ENCODE data around the gene NPAS3. TPM values are rescaled to one million over a fixed set of nuclear protein-coding genes. Genes with fewer than 3 reads are reported as not detected.

NPAS3 gene
- total RNA-seq, 1 experiment from 2014 or later, result 0.35 TPM

GRCh38 chr14:33811721-33812120, 873.0 kb downstream of the NPAS3 start:
- TF ChIP-seq CTCF (IDR thresholded peaks at IDR 0.05; ENCODE audit: unreplicated experiment), result no peak
- H3K4me3 Mint-ChIP-seq (ENCODE audit: unreplicated experiment), result no peak overlapping the region
- CTCF ChIA-PET, result interaction anchor here (1.0 to 1.3 kb wide), 2 partner anchors 37 to 287 kb away, joined by 3 to 5 read pairs; no protein-coding TSS in a partner anchor
- intact Hi-C loops (cut with micrococcal nuclease), result no loop called here
- H3K27ac Mint-ChIP-seq (ENCODE audit: low read depth, unreplicated experiment), result no peak overlapping the region
- peaks cover 7% of the 10 kb centered on the region for H3K4me1 Mint-ChIP-seq (ENCODE audit: insufficient read depth, unreplicated experiment)
- no peak for DNase-seq (ENCODE audit: unreplicated experiment)
- H3K9me3 Mint-ChIP-seq (ENCODE audit: unreplicated experiment), result no peaks in the 10 kb centered on the region
- POLR2A ChIA-PET, result no interaction called here
- no peaks in the 10 kb centered on the region for H3K36me3 Mint-ChIP-seq (ENCODE audit: insufficient read depth, unreplicated experiment)
- H3K27me3 Mint-ChIP-seq (ENCODE audit: insufficient read depth, unreplicated experiment), result no peaks in the 10 kb centered on the region
- BruUV-seq (replicated peaks), result no TSS peak

- intact Hi-C loops (cut with micrococcal nuclease), result no loop called here
- H3K27me3 Mint-ChIP-seq (ENCODE audit: insufficient read depth, unreplicated experiment), result no peaks in the 10 kb centered on the region
- no peaks in the 10 kb centered on the region for H3K36me3 Mint-ChIP-seq (ENCODE audit: insufficient read depth, unreplicated experiment)
- no TSS peak for BruUV-seq (replicated peaks)
- H3K4me3 Mint-ChIP-seq (ENCODE audit: unreplicated experiment), result no peak overlapping the region
- H3K4me1 Mint-ChIP-seq (ENCODE audit: insufficient read depth, unreplicated experiment), result peaks cover 7% of the 10 kb centered on the region
- ChIA-PET POLR2A (interaction anchor here (1.0 kb wide), 1 partner anchor 10 kb away, joined by 5 read pairs; no protein-coding TSS in a partner anchor), CTCF (interaction anchor here (1.0 to 1.6 kb wide), 4 partner anchors 20 to 492 kb away, joined by 3 to 6 read pairs (median 4); no protein-coding TSS in a partner anchor)
- DNase-seq (ENCODE audit: unreplicated experiment), result no peak
- H3K9me3 Mint-ChIP-seq (ENCODE audit: unreplicated experiment), result no peaks in the 10 kb centered on the region
- H3K27ac Mint-ChIP-seq (ENCODE audit: low read depth, unreplicated experiment), result no peak overlapping the region
- no peak for TF ChIP-seq CTCF (IDR thresholded peaks at IDR 0.05; ENCODE audit: unreplicated experiment)
Observed at GRCh38 chr14:33812181-33812580, 873.5 kb downstream of the NPAS3 start.

GRCh38 chr14:33812601-33813000, 873.9 kb downstream of the NPAS3 start:
- no peak overlapping the region for H3K4me3 Mint-ChIP-seq (ENCODE audit: unreplicated experiment)
- no TSS peak for BruUV-seq (replicated peaks)
- peaks cover 7% of the 10 kb centered on the region for H3K4me1 Mint-ChIP-seq (ENCODE audit: insufficient read depth, unreplicated experiment)
- TF ChIP-seq CTCF (IDR thresholded peaks at IDR 0.05; ENCODE audit: unreplicated experiment), result no peak
- no peak overlapping the region for H3K27ac Mint-ChIP-seq (ENCODE audit: low read depth, unreplicated experiment)
- intact Hi-C loops (cut with micrococcal nuclease), result no loop called here
- H3K9me3 Mint-ChIP-seq (ENCODE audit: unreplicated experiment), result no peaks in the 10 kb centered on the region
- ChIA-PET POLR2A (interaction anchor here (1.0 kb wide), 1 partner anchor 10 kb away, joined by 5 read pairs; no protein-coding TSS in a partner anchor), CTCF (interaction anchor here (1.1 to 1.6 kb wide), 3 partner anchors 10 to 492 kb away, joined by 3 to 6 read pairs (median 3); no protein-coding TSS in a partner anchor)
- no peaks in the 10 kb centered on the region for H3K27me3 Mint-ChIP-seq (ENCODE audit: insufficient read depth, unreplicated experiment)
- no peak for DNase-seq (ENCODE audit: unreplicated experiment)
- no peaks in the 10 kb centered on the region for H3K36me3 Mint-ChIP-seq (ENCODE audit: insufficient read depth, unreplicated experiment)

- Mint-ChIP-seq H3K36me3 (ENCODE audit: insufficient read depth, unreplicated experiment) (no peaks in the 10 kb centered on the region), H3K4me1 (ENCODE audit: insufficient read depth, unreplicated experiment) (peaks cover 7% of the 10 kb centered on the region), H3K27ac (ENCODE audit: low read depth, unreplicated experiment) (no peak overlapping the region), H3K9me3 (ENCODE audit: unreplicated experiment) (no peaks in the 10 kb centered on the region), H3K4me3 (ENCODE audit: unreplicated experiment) (no peak overlapping the region), H3K27me3 (ENCODE audit: insufficient read depth, unreplicated experiment) (no peaks in the 10 kb centered on the region)
- no peak for DNase-seq (ENCODE audit: unreplicated experiment)
- intact Hi-C loops (cut with micrococcal nuclease), result no loop called here
- TF ChIP-seq CTCF (IDR thresholded peaks at IDR 0.05; ENCODE audit: unreplicated experiment), result no peak
- no TSS peak for BruUV-seq (replicated peaks)
- CTCF ChIA-PET, result interaction anchor here (0.6 kb wide), 1 partner anchor 1325 kb away, joined by 4 read pairs; no protein-coding TSS in a partner anchor
- POLR2A ChIA-PET, result no interaction called here
Observed at GRCh38 chr14:33814010-33814409, 875.3 kb downstream of the NPAS3 start.
